GM23338 (cell line): Measurements from ENCODE around the gene TMEM239. TPM values are rescaled to one million over a fixed set of nuclear protein-coding genes. Genes with fewer than 3 reads are reported as not detected.

Experiments used
- ATAC-seq: fragments of 200-7000 bp; cut with Tn5 transposase; 3 replicates; pipeline ENCODE4 v1.9.1; 2020
- DNase-seq: peaks from one replicate; pipeline ENCODE4 v3.0.0-alpha.2; 2015; ENCODE audit warnings: low spot score
- H2AFZ ChIP-seq: fragments of 200-600 bp; sonication (generic); 2 replicates; pipeline ENCODE4 v1.8.0; 2016; ENCODE audit warnings: antibody characterized with exemption, mild to moderate bottlenecking, moderate library complexity
- H3F3A ChIP-seq: fragments of 200-600 bp; sonication (generic); replicated peaks from 2 replicates; pipeline ENCODE4 v1.8.0; 2017; ENCODE audit warnings: antibody characterized with exemption, mixed run types, low read depth
- H3K27ac ChIP-seq: fragments of 200-600 bp; sonication (generic); 2 replicates; pipeline ENCODE4 v1.6.1; 2016; ENCODE audit warnings: low read depth
- H3K27me3 ChIP-seq: fragments of 200-600 bp; sonication (generic); 2 replicates; pipeline ENCODE4 v1.8.0; 2016; ENCODE audit warnings: mild to moderate bottlenecking, mixed run types, moderate library complexity; ENCODE audit not compliant: insufficient read depth
- H3K36me3 ChIP-seq: fragments of 200-600 bp; sonication (generic); 2 replicates; pipeline ENCODE4 v1.8.0; 2016; ENCODE audit warnings: mild to moderate bottlenecking; ENCODE audit not compliant: insufficient read depth
- H3K4me1 ChIP-seq: fragments of 200-600 bp; sonication (generic); 2 replicates; pipeline ENCODE4 v1.8.0; 2016; ENCODE audit warnings: mild to moderate bottlenecking, moderate library complexity; ENCODE audit not compliant: insufficient read depth
- H3K4me2 ChIP-seq: fragments of 200-600 bp; sonication (generic); 2 replicates; pipeline ENCODE4 v1.7.1; 2017; ENCODE audit warnings: mixed run types
- H3K4me3 ChIP-seq: fragments of 200-600 bp; sonication (generic); 2 replicates; pipeline ENCODE4 v1.6.1; 2016; ENCODE audit warnings: mixed run types
- H3K79me2 ChIP-seq: fragments of 200-600 bp; sonication (generic); replicated peaks from 2 replicates; pipeline ENCODE4 v1.8.0; 2017; ENCODE audit warnings: mild to moderate bottlenecking; ENCODE audit not compliant: insufficient read depth
- H3K9me2 ChIP-seq: fragments of 200-600 bp; sonication (generic); 2 replicates; pipeline ENCODE4 v1.8.0; 2017; ENCODE audit not compliant: insufficient read depth
- H4K20me1 ChIP-seq: fragments of 200-600 bp; sonication (generic); replicated peaks from 2 replicates; pipeline ENCODE4 v1.8.0; 2017; ENCODE audit warnings: mild to moderate bottlenecking; ENCODE audit not compliant: insufficient read depth
- H3K27ac Mint-ChIP-seq: 2 replicates; pipeline ENCODE4 v1.8.0; 2020; ENCODE audit warnings: inconsistent platforms, mild to moderate bottlenecking, moderate library complexity, mixed read lengths
- H3K27me3 Mint-ChIP-seq: 3 replicates; pipeline ENCODE4 v1.8.0; 2022; ENCODE audit warnings: low read depth, mild to moderate bottlenecking, moderate library complexity, mixed read lengths, inconsistent platforms; ENCODE audit not compliant: insufficient read depth, poor library complexity
- H3K36me3 Mint-ChIP-seq: 3 replicates; pipeline ENCODE4 v1.8.0; 2021; ENCODE audit warnings: low read depth, mild to moderate bottlenecking, inconsistent platforms, moderate library complexity, mixed read lengths
- H3K4me1 Mint-ChIP-seq: 3 replicates; pipeline ENCODE4 v1.8.0; 2020; ENCODE audit warnings: mild to moderate bottlenecking, inconsistent platforms, mixed read lengths
- H3K4me3 Mint-ChIP-seq: 3 replicates; pipeline ENCODE4 v1.8.0; 2021; ENCODE audit warnings: moderate library complexity, mild to moderate bottlenecking, inconsistent platforms, mixed read lengths
- H3K9me3 Mint-ChIP-seq: 3 replicates; pipeline ENCODE4 v1.8.0; 2020; ENCODE audit warnings: moderate library complexity, mild to moderate bottlenecking, inconsistent platforms, mixed read lengths
- CREB1 ChIP-seq: fragments of 250-450 bp; sonication (Bioruptor Pico); IDR thresholded peaks from 2 replicates; pipeline ENCODE4 v1.5.0; 2020; ENCODE audit warnings: low read depth, mild to moderate bottlenecking, moderate library complexity
- EZH2 ChIP-seq: fragments of 200-600 bp; sonication (generic); IDR thresholded peaks from one replicate; pipeline ENCODE4 v1.8.0; 2017; ENCODE audit warnings: antibody characterized with exemption, mild to moderate bottlenecking, low read depth; ENCODE audit not compliant: unreplicated experiment
- POLR2AphosphoS5 ChIP-seq: IDR thresholded peaks from 2 replicates; pipeline ENCODE4 v1.6.1; 2016; ENCODE audit warnings: antibody characterized with exemption, low read depth
- STAT1 ChIP-seq: IDR thresholded peaks from one replicate; pipeline ENCODE4 v1.6.1; 2016; ENCODE audit warnings: antibody characterized with exemption; ENCODE audit not compliant: unreplicated experiment
- polyA plus RNA-seq: library from polyadenylated mRNA; unstranded; fragments of >200 nt; fragmentation: Nextera tagmentation; extraction: Ambion mirVana; gene quantifications from 2 replicates; pipeline ENCODE4 v1.2.1, GENCODE V29; 2016
- total RNA-seq: library from RNA; depleted of rRNA; stranded (reverse); fragments of >200 nt; shearing (Covaris generic); gene quantifications from 2 replicates; pipeline ENCODE4 v1.2.3, GENCODE V29; 2014
- TF ChIP-seq, protein P1 (sequence below): IDR thresholded peaks from one replicate; pipeline ENCODE4 v1.6.1; 2018; ENCODE audit warnings: antibody characterized with exemption; ENCODE audit not compliant: unreplicated experiment
- TF ChIP-seq, protein P2 (sequence below), 2 experiments: fragments of 200-600 bp in 1 of 2; sonication (generic) in 1 of 2; conservative IDR thresholded peaks; 2 replicates each; pipeline versions ENCODE4 v1.5.1 to v1.6.1; 2016 to 2017; ENCODE audit warnings: antibody characterized with exemption in 2 of 2, low read depth in 2 of 2, mild to moderate bottlenecking in 2 of 2, moderate library complexity in 1 of 2

The TMEM239 gene
- total and polyA plus RNA-seq, 2 experiments from 2014 or later, result not detected

DNA sequence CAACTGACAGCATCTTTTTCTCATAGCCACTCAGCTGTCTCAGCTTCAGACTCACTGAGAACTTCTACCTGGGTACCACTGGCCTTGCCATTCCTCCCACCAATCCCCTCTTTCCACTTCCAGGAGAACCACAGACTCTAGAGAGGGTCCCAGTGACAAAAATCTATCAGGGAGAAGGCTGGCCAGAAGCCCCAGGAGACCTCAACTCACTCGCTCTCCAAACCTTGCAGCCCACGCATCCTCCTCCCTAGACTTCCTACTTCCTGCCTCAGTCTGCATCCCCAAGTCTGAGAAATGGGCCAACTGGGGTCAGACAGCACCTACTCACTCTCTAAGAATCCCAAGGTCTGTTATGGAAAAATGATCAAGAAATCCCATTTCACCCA lies 1.2 kb downstream of the TMEM239 start:
- Histone ChIP-seq H3K4me1 (peaks cover 4% of the 10 kb centered on the region; the same call in 1 of the 2 replicates), H3K9me2 (no peaks in the 10 kb centered on the region), H3K4me2 (no peak overlapping the region), H3K4me3 (no peak overlapping the region), H3K27ac (no peak overlapping the region), H3K27me3 (peaks cover 57% of the 10 kb centered on the region), H3F3A (no peaks in the 10 kb centered on the region), H3K36me3 (no peaks in the 10 kb centered on the region), H2AFZ (no peak overlapping the region), H3K79me2 (no peaks in the 10 kb centered on the region), H4K20me1 (no peaks in the 10 kb centered on the region)
- peaks cover 13% of the 10 kb centered on the region for H3K4me1 Mint-ChIP-seq
- peaks cover 7% of the 10 kb centered on the region; the same call in 2 of the 3 replicates for H3K36me3 Mint-ChIP-seq
- no peak overlapping the region for H3K4me3 Mint-ChIP-seq
- no peak for ATAC-seq
- H3K27me3 Mint-ChIP-seq, result peaks cover 34% of the 10 kb centered on the region
- TF ChIP-seq STAT1, result no peak
- TF ChIP-seq, protein P1, sequence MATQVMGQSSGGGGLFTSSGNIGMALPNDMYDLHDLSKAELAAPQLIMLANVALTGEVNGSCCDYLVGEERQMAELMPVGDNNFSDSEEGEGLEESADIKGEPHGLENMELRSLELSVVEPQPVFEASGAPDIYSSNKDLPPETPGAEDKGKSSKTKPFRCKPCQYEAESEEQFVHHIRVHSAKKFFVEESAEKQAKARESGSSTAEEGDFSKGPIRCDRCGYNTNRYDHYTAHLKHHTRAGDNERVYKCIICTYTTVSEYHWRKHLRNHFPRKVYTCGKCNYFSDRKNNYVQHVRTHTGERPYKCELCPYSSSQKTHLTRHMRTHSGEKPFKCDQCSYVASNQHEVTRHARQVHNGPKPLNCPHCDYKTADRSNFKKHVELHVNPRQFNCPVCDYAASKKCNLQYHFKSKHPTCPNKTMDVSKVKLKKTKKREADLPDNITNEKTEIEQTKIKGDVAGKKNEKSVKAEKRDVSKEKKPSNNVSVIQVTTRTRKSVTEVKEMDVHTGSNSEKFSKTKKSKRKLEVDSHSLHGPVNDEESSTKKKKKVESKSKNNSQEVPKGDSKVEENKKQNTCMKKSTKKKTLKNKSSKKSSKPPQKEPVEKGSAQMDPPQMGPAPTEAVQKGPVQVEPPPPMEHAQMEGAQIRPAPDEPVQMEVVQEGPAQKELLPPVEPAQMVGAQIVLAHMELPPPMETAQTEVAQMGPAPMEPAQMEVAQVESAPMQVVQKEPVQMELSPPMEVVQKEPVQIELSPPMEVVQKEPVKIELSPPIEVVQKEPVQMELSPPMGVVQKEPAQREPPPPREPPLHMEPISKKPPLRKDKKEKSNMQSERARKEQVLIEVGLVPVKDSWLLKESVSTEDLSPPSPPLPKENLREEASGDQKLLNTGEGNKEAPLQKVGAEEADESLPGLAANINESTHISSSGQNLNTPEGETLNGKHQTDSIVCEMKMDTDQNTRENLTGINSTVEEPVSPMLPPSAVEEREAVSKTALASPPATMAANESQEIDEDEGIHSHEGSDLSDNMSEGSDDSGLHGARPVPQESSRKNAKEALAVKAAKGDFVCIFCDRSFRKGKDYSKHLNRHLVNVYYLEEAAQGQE, result no peak
- H3K27ac Mint-ChIP-seq, result no peak overlapping the region
- H3K9me3 Mint-ChIP-seq, result peaks cover 15% of the 10 kb centered on the region
- no peak for DNase-seq

DNA sequence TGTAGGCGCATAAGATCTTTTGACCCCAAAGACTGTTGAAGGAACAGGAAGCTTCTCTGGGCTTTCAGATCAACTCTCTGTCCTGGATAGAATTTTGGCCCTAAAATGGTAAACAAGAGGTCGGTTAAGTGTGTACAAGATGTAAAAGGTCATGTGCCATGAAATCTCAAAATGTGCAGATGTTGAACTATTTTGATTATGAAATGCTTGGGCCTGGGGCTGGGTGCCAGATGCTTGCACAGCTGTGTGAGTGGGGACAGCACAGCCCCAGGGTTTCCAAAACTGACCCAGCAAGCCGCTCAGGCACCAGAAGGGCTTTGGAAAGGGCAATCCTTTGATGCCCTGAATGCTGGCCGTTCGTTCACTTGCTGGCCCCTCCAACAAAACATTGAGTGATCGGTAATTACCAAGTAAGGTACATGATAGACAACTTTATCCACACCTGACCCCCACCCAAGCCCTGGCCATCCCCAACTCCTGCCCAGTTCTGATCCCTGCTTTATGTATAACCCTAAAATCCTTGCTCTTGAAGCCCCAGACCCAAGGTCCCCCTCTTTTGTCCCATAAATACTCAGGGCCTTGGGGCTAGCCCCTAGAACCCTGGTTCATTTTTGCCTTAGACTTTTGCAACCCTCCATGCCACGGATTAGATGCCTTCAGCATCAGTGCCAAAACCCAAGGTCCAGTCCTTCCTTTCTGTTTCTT lies 1.9 kb downstream of the TMEM239 start:
- H3K79me2 ChIP-seq, result no peaks in the 10 kb centered on the region
- H2AFZ ChIP-seq, result no peak overlapping the region
- no peak overlapping the region for H3K4me3 Mint-ChIP-seq

More for the DNA sequence above, 1.9 kb downstream of the TMEM239 start:
- H3K4me1 Mint-ChIP-seq, result peaks cover 13% of the 10 kb centered on the region
- DNase-seq (no peak), ATAC-seq (no peak)
- TF ChIP-seq POLR2AphosphoS5 (no peak), CREB1 (CRISPR knock-in tag) (no peak), EZH2 (no peak)
- TF ChIP-seq, protein P2, sequence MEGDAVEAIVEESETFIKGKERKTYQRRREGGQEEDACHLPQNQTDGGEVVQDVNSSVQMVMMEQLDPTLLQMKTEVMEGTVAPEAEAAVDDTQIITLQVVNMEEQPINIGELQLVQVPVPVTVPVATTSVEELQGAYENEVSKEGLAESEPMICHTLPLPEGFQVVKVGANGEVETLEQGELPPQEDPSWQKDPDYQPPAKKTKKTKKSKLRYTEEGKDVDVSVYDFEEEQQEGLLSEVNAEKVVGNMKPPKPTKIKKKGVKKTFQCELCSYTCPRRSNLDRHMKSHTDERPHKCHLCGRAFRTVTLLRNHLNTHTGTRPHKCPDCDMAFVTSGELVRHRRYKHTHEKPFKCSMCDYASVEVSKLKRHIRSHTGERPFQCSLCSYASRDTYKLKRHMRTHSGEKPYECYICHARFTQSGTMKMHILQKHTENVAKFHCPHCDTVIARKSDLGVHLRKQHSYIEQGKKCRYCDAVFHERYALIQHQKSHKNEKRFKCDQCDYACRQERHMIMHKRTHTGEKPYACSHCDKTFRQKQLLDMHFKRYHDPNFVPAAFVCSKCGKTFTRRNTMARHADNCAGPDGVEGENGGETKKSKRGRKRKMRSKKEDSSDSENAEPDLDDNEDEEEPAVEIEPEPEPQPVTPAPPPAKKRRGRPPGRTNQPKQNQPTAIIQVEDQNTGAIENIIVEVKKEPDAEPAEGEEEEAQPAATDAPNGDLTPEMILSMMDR (conservative IDR thresholded peaks at IDR 0.05; ENCODE audit: low read depth in 2 of 2), result no peak
- peaks cover 15% of the 10 kb centered on the region for H3K9me3 Mint-ChIP-seq
- peaks cover 4% of the 10 kb centered on the region; the same call in 1 of the 2 replicates for H3K4me1 ChIP-seq
- no peak overlapping the region for H3K27ac ChIP-seq
- peaks cover 7% of the 10 kb centered on the region; the same call in 2 of the 3 replicates for H3K36me3 Mint-ChIP-seq
- no peaks in the 10 kb centered on the region for H3K36me3 ChIP-seq
- no peak overlapping the region for H3K4me3 ChIP-seq
- H3K27me3 Mint-ChIP-seq, result peaks cover 35% of the 10 kb centered on the region
- peaks cover 50% of the 10 kb centered on the region for H3K27me3 ChIP-seq
- no peak overlapping the region for H3K27ac Mint-ChIP-seq
- no peaks in the 10 kb centered on the region for H3F3A ChIP-seq
- no peaks in the 10 kb centered on the region for H3K9me2 ChIP-seq
- no peak overlapping the region for H3K4me2 ChIP-seq
- no peaks in the 10 kb centered on the region for H4K20me1 ChIP-seq
